Mesodermal cell (in vitro differentiated cells): ENCODE data around the gene TBCD.
"Not testable (repeated sequence)": the region's sequence is repeated elsewhere in the genome, so short reads cannot be mapped to it uniquely, and the experiment has no call there.

Source experiments
- H3K27ac ChIP-seq: 2 replicates; pipeline ENCODE4 v1.7.0; 2013; ENCODE audit warnings: mild to moderate bottlenecking, low read depth, low read length, moderate library complexity; ENCODE audit not compliant: severe bottlenecking
- H3K36me3 ChIP-seq: 2 replicates; pipeline ENCODE4 v1.7.1; 2013; ENCODE audit warnings: mild to moderate bottlenecking, low read length, moderate library complexity; ENCODE audit not compliant: control insufficient read depth, insufficient read depth
- H3K4me1 ChIP-seq: one replicate; pipeline ENCODE4 v1.7.1; 2013; ENCODE audit warnings: mild to moderate bottlenecking, low read length; ENCODE audit not compliant: insufficient read depth, control insufficient read depth, poor library complexity, severe bottlenecking
- H3K4me3 ChIP-seq: 2 replicates; pipeline ENCODE4 v1.7.0; 2013; ENCODE audit warnings: low read length, control low read depth, mild to moderate bottlenecking; ENCODE audit not compliant: insufficient read depth, poor library complexity, severe bottlenecking; ENCODE audit errors: extremely low read depth
- H3K9me3 ChIP-seq: 2 replicates; pipeline ENCODE4 v1.7.1; 2013; ENCODE audit warnings: mild to moderate bottlenecking, low read length, moderate library complexity; ENCODE audit not compliant: control insufficient read depth
- WGBS, 2 experiments: methylation state at CpG; one replicate each; pipeline ENCODE4 v1.1.5; 2013; ENCODE audit warnings: missing lambda C conversion rate in 2 of 2; ENCODE audit not compliant: insufficient coverage in 2 of 2; 5-methylcytosine and 5-hydroxymethylcytosine counted together

TBCD gene

DNA sequence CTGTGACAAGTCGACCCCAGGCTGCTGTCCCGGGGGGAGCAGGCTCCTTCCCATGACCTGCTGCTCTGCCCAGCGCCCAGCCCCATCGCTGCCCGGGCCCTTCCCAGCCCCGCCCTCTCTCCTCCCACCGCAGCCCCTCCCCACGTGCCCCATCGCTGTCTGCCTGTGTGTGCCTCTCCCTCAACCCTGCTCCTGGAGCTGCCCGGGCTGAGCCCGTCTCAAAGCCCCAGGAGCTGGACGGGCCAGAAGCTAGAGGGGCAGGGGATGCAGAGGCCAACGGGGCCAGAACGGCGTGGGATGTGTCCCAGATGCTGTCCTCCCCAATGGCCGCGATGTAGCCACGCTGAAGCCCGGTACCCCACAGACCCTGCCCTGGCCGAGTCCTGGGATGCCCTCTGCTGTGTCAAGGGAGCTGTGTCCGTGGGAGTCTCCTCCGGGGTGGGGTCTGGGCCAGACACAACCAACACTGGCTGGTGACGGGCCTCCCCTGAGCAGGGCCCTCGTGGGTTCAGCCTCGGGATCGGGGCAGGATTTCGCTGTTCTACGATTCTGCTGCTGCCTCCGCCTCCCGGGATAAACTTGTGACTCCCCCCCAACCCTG lies 206.2 kb downstream of the TBCD start:
- 90 to 94% methylated on average over 17 to 27 of the region's 30 CpGs for WGBS, 2 experiments
- H3K4me3 ChIP-seq = no peak overlapping the region

DNA sequence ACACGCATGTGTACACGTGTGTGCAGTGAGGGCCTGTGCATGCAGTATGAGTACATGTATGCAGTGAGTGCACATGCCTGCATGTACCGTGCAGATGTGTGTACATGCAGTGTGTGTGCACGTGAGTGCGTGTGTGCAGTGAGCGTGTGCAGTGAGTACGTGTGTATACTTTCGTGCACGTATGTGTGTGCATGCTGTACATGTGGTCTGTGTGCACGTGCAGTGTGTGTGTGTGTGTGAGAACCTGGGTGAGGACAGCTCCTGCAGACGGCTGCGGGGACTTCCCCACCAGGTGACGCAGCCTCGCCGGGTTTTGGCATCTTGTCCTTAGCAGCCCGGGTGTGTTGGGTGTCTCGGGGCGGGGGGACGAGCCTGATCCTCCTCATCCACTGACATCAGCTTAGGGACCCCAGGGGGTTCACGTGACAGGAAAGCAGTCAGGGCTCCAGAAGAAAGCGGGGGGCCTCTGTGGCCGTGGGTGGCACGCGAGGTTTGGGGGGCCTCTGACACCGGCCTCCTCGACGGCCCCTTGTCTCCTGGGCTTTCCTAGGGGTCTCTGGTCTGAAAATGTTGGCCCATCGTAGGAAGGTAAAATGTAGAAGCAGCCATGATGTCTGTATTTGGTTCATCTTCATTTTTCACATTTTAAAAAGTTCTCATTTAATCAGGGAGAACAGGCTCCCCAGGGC lies 207.5 kb downstream of the TBCD start:
- H3K4me3 ChIP-seq = no peak overlapping the region
- no peaks in the 10 kb centered on the region for H3K4me1 ChIP-seq
- H3K9me3 ChIP-seq = peaks cover 9% of the 10 kb centered on the region
- H3K27ac ChIP-seq = no peak overlapping the region
- no peaks in the 10 kb centered on the region for H3K36me3 ChIP-seq
- WGBS, 2 experiments = 94 to 98% methylated on average over 20 to 22 of the region's 28 CpGs

More for the DNA sequence above, 206.2 kb downstream of the TBCD start:
- H3K36me3 ChIP-seq = no peaks in the 10 kb centered on the region
- no peaks in the 10 kb centered on the region for H3K4me1 ChIP-seq
- H3K27ac ChIP-seq = no peak overlapping the region
- H3K9me3 ChIP-seq = peaks cover 11% of the 10 kb centered on the region

DNA sequence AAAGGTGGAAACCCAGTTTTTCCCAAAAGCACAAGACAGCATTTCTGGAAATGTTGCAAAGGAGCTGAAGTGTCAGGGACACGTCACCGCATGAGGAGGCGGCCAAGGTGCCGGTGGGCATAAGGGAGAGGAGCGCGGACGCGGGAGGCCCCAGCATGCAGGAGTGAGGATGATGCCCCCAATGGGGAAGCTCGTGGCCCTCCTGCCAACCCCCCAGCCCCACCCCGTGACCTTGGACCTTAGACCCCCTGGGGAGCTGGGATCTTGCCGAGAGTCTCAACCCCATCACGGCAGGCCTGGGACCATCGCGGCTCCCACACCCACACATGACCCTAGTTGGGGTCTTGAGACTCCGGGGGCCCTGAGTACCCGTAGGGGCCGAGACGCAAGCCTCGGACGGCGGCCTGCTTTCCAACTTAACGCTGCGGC lies 208.1 kb downstream of the TBCD start:
- H3K27ac ChIP-seq = no peak overlapping the region
- H3K9me3 ChIP-seq = peaks cover 5% of the 10 kb centered on the region
- no peaks in the 10 kb centered on the region for H3K4me1 ChIP-seq
- WGBS, 2 experiments = 92 to 94% methylated on average over 14 to 21 of the region's 23 CpGs
- H3K36me3 ChIP-seq = no peaks in the 10 kb centered on the region
- H3K4me3 ChIP-seq = no peak overlapping the region

DNA sequence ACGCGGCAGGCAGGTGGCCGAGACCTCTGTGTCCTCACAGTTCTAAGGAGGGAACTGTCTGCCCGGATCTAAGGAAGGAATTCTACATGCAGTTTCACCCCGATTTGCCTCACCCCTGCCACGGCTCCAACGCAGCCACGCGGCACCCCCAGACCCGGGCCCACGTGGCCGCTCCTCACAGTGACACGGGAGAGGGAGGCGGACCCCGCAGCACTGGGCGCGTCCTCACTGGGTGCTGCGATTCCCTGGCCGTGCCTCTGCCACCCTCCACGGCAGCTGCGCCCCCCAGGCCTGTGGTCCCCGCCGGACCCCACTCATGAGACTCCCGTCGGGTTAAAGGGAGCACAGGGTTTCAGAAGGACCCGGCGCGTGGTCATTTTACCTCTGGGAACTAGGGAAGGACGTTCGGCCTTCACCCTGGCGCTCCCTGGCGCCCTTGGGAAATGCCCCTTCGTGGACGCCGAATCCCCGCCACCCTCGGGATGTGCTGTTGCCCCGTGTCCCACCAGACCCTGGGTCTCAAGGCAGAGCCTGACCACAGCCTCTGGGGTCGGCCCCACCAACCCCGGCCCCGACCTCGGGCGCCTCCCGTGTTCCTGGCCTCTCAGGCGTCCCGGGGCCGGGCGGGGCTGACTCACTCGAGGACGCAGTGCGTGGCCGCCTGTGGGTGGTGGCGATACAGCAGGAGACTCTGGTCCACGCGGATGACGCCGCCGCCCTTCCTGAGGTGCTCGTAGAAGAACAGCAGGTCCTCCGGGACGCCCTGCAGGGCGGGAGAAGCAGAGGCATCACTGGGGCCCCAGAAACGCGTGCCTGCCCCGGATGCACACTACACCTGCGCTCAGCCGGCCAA lies 208.8 kb downstream of the TBCD start:
- Histone ChIP-seq H3K36me3 (no peaks in the 10 kb centered on the region), H3K27ac (no peak overlapping the region), H3K4me1 (no peaks in the 10 kb centered on the region), H3K4me3 (no peak overlapping the region), H3K9me3 (peaks cover 5% of the 10 kb centered on the region)
- WGBS, 2 experiments = 95 to 96% methylated on average over 65 to 66 of the region's 67 CpGs

DNA sequence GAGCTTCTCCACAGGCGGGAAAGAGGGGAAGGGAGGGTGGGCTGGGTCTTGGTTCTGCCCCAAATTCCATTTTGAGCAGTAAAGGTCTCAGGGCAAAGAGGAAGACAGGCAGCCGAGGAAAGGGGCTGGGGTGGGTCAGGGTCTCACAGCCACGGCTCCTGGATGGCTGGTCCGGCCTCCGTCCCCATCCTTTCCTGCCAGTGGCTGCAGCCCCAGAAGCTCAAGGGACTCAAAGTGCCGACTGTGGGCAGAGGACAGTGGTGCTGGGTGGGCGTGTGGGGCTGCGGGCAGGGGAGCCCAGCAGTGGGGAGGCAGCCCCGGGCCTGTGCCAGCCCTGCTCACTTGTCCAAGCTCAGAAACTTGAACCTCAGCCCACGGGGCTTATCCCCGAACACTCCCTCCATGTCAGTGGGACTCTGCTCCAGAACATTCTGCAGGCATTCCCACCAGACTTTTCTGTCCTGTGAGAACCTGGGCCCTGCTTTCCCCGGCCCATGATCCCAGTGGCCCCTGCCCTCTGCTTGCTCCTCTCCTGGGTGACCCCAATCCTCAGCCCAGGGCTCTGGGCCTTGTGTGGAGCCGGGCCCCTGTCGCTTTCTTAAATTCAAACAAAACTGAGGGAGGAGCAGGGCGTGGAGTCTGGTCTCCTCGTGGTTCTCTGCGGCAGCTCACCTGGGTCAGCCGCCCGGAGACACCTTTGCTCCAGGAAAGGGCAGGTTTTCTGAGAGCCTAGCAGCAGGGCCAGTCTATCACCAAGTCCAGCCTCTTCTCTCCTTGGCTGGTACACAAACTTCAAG lies 209.7 kb downstream of the TBCD start:
- Histone ChIP-seq H3K9me3 (no peaks in the 10 kb centered on the region), H3K27ac (no peak overlapping the region), H3K4me3 (no peak overlapping the region), H3K4me1 (no peaks in the 10 kb centered on the region), H3K36me3 (no peaks in the 10 kb centered on the region)
- 88 to 94% methylated on average over 15 to 19 of the region's 19 CpGs for WGBS, 2 experiments

DNA sequence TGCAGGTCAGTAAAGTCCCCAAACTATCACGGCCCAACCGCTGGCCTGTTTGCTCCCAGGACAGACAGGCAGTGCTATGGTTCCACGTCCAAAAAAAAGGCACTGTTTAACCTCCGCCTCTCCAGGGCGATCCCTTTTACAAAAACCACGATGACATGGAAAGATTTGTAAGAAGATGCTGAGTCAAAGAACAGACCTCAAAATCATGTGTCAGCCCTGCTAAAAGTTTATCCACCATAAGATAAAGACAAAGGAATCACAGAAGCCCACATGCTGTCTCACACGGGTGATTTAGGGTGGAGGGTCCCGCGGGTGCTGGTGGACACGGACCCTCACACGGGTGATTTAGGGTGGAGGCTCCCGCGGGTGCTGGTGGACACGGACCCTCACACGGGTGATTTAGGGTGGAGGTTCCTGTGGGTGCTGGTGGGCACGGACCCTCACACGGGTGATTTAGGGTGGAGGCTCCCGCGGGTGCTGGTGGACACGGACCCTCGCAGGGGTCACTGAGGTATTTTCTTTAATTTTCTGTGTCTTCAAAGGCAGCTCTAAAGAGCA lies 210.4 kb downstream of the TBCD start:
- no peaks in the 10 kb centered on the region for H3K4me1 ChIP-seq
- H3K36me3 ChIP-seq = no peaks in the 10 kb centered on the region
- WGBS, 2 experiments = 94 to 95% methylated on average over 17 to 19 of the region's 21 CpGs
- H3K9me3 ChIP-seq = no peaks in the 10 kb centered on the region
- no peak overlapping the region for H3K4me3 ChIP-seq
- no peak overlapping the region for H3K27ac ChIP-seq

DNA sequence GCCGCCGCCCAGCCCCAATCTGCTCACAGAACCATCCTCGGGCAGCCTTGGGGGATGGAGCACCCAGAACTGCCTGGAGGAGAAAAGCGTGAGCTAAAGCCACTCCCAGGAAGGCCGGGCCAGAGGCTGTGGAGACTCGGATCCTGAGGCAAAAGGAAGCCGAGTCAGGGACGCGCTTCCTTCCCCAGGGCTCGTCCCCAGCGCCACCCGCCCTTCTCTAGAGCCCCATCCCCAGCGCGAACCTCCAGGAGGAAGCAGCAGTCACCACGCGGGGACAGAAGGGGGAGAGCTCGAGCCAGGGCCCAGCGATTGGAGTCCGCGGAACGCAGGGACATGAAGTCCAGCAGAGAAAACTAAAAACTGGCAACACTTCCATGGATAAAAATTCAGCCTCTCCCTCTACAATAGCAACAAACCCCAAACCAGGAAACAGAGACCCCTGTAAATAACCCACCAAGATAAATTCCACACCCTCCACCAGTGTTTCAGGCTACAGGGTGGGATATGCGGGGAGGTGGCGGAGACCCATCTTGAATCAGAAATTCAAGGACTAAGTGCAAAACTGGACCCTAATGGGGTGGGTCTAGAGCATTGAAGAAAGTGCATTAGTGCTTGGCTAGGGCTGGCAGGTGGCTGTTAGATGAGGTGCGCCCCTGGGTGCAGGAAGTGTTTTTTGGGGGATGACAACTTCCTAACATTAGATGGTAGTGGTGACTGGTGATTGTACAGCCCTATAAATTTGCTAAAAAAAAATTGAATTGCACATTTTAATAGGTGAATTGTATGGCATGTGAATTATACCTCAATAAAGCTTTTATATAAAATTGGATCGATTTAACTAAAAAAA lies 211.5 kb downstream of the TBCD start:
- Histone ChIP-seq H3K4me3 (peak overlapping the region; percentile 7), H3K9me3 (no peaks in the 10 kb centered on the region), H3K4me1 (no peaks in the 10 kb centered on the region), H3K27ac (no peak overlapping the region), H3K36me3 (no peaks in the 10 kb centered on the region)
- WGBS, 2 experiments = 10 to 17% methylated on average over 6 to 9 of the region's 25 CpGs

DNA sequence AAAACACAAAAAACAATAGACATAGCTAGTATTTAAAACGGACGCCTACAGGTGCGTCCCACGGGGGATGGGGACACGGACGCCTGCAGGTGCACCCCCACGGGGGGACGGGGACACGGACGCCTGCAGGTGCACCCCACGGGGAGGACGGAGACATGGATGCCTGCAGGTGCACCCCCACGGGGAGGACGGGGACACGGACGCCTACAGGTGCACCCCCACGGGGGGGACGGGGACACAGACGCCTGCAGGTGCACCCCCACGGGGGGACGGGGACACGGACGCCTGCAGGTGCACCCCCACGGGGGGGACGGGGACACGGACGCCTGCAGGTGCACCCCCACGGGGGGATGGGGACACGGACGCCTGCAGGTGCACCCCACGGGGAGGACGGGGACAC lies 212.6 kb downstream of the TBCD start:
- not testable (repeated sequence) for H3K27ac ChIP-seq, H3K4me3 ChIP-seq, H3K4me1 ChIP-seq, H3K9me3 ChIP-seq, H3K36me3 ChIP-seq
- 95 to 97% methylated on average over 15 to 25 of the region's 32 CpGs for WGBS, 2 experiments

DNA sequence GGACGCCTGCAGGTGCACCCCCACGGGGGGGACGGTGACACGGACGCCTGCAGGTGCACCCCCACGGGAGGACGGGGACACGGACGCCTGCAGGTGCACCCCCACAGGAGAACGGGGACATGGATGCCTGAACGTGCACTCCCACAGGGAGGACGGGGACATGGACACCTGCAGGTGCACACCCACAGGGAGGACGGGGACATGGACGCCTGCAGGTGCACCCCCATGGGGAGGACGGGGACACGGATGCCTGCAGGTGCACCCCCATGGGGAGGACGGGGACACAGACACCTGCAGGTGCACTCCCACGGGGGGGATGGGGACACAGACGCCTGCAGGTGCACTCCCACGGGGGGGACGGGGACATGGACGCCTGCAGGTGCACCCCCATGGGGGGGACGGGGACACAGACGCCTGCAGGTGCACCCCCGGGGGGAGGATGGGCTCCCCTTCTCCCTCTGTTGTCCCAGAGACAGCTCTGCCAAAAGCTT lies 213.0 kb downstream of the TBCD start:
- Histone ChIP-seq H3K9me3 (no peaks in the 10 kb centered on the region), H3K36me3 (no peaks in the 10 kb centered on the region), H3K27ac (no peak overlapping the region), H3K4me1 (no peaks in the 10 kb centered on the region), H3K4me3 (no peak overlapping the region)
- 86 to 99% methylated on average over 14 to 19 of the region's 25 CpGs for WGBS, 2 experiments
